ENCODE data around the gene GTF2F2.

Gene GTF2F2

DNA sequence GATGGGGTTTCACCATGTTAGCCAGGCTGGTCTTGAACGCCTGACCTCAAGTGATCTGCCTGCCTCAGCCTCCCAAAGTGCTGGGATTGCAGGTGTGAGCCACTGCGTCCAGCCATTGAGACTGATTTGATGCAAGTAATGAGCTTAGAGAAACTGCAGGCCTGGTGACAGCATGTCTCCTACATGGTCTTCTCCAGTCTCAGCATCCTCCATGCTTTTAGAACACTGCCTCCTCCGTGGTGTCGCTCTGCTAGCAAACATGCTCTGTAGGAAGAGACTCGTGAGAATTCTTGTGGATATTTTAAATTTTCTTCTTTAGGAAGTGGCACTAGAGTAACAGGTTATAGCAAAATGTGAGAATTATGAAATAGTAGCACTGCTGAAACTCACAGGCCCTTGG lies 183.6 kb downstream of the GTF2F2 start:
- H3K4me2 ChIP-seq, result no peak overlapping the region

DNA sequence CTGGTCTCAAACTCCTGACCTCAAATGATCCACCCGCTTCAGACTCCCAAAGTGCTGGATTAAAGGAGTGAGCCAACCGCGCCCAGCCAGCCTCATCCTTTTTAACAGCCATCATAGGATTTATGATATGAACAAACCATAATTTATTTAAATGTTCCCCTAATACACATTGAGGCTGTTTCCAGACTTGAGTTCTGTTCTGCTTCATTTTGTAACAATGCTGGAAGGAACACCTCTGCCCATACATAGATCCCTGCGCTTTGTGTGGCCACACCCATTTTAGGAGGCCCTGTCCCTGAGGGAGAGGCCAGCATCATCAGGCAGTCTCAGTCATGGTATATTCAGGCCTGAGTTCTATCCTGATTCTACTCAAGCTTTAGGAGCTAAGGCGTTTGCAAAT lies 184.8 kb downstream of the GTF2F2 start:
- no peak overlapping the region for H3K9ac ChIP-seq
- H3K27me3 ChIP-seq, result no peaks in the 10 kb centered on the region
- no peak overlapping the region for H3K4me2 ChIP-seq
- TF ChIP-seq Cebpa-rat (IDR thresholded peaks at IDR 0.05), result no peak
- H3K27ac ChIP-seq, result no peak overlapping the region
- H3K4me3 ChIP-seq, result no peak overlapping the region
- no peaks in the 10 kb centered on the region for H3K9me3 ChIP-seq
- no peaks in the 10 kb centered on the region for H3K36me3 ChIP-seq
- H4K20me1 ChIP-seq, result no peaks in the 10 kb centered on the region
- peaks cover 9% of the 10 kb centered on the region; the same call in 1 of the 2 replicates for H3K4me1 ChIP-seq

More for the DNA sequence above, 183.6 kb downstream of the GTF2F2 start:
- Histone ChIP-seq H3K27me3 (no peaks in the 10 kb centered on the region), H3K27ac (no peak overlapping the region), H3K4me1 (no peaks in the 10 kb centered on the region), H4K20me1 (no peaks in the 10 kb centered on the region), H3K9ac (no peak overlapping the region), H3K36me3 (no peaks in the 10 kb centered on the region), H3K9me3 (no peaks in the 10 kb centered on the region), H3K4me3 (no peak overlapping the region)
- TF ChIP-seq Cebpa-rat (IDR thresholded peaks at IDR 0.05), result no peak

DNA sequence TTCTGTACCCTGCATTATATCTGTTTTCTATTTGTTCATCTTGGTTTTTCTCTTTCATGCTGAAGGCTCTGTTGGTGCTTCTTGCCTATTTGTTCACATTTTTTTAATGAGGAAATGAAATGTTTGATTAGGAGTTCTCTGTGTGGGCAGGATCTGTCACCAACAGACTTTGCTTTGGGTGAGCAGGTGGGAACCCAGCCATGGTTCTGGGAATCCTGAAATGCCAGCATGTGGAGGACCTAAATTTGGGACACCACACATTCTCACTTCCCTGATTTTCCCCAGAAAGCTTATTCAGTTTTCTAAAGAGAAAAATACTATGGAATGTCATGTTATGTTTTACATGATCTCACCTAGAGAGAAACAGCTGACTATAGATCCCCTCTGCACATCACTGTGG lies 186.7 kb downstream of the GTF2F2 start:
- H4K20me1 ChIP-seq, result no peaks in the 10 kb centered on the region
- no peak overlapping the region for H3K9ac ChIP-seq
- H3K4me3 ChIP-seq, result no peak overlapping the region
- TF ChIP-seq Cebpa-rat (IDR thresholded peaks at IDR 0.05), result no peak
- H3K9me3 ChIP-seq, result no peaks in the 10 kb centered on the region
- H3K27ac ChIP-seq, result no peak overlapping the region
- no peak overlapping the region for H3K4me2 ChIP-seq
- H3K27me3 ChIP-seq, result peaks cover 17% of the 10 kb centered on the region; the same call in 1 of the 2 replicates
- H3K36me3 ChIP-seq, result no peaks in the 10 kb centered on the region
- peaks cover 21% of the 10 kb centered on the region for H3K4me1 ChIP-seq

DNA sequence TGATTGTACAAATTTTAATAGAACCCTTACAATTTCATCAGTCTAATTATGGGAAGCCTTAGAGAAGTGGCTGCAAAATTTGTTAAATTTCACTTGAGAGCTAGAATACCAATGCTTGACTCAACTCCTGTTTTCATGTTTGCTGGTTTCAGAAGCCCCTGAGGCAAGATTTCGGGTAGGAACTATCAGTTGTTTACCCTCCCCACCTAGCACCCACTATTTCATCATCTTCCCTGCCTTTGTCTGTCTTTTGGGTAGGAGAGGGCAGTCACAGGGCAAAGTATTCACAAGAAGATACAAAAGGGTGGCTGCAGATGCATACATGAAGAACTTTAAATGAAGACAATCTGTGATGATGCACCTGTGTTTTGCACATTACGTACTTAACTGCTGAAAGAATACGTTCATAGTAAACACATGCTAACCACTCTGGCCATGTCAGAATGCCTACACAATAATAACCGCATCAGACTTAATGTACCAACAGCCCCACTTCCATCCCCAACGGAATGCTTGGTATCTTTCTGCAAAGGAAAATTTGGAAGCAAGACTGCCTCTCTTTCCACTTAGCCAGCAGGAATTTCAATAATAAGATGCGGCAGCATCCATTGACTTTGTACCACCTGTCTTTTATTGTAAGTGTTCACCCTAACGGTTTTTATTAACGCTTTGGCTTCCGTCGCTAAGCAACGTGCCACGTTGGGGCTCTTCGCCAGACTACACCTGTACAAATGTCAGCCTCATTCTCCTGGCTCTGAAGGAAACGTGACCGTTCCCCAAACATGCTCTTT lies 190.2 kb downstream of the GTF2F2 start:
- Histone ChIP-seq H4K20me1 (no peaks in the 10 kb centered on the region), H3K4me1 (peaks cover 21% of the 10 kb centered on the region), H3K4me2 (peak overlapping the region; percentile 73), H3K9me3 (no peaks in the 10 kb centered on the region), H3K27me3 (peaks cover 20% of the 10 kb centered on the region; the same call in 1 of the 2 replicates), H3K9ac (no peak overlapping the region), H3K27ac (no peak overlapping the region), H3K4me3 (peak overlapping the region; percentile 46), H3K36me3 (no peaks in the 10 kb centered on the region)
- TF ChIP-seq Cebpa-rat (IDR thresholded peaks at IDR 0.05), result no peak

DNA sequence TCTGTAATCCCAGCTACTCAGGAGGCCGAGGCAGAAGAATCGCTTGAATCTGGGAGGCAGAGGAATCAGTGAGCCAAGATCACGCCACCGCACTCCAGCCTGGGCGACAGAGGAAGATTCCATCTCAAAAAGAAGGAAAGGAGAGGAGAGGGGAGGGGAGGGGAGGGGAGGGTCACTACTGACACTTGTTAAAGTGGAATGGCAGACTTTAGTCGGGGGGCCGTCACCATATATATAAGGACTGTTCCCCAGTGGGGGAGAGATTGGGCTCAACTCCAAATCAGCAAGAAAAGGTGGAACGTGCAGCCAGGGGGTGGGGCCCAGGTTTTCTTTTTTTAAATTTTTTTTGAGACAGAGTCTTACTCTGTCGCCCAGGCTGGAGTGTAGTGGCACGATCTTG lies 194.5 kb downstream of the GTF2F2 start:
- no peaks in the 10 kb centered on the region for H3K36me3 ChIP-seq
- H3K9me3 ChIP-seq, result no peaks in the 10 kb centered on the region
- no peak overlapping the region for H3K4me2 ChIP-seq
- peaks cover 20% of the 10 kb centered on the region; the same call in 1 of the 2 replicates for H3K27me3 ChIP-seq
- peaks cover 27% of the 10 kb centered on the region for H3K4me1 ChIP-seq
- no peaks in the 10 kb centered on the region for H4K20me1 ChIP-seq
- H3K4me3 ChIP-seq, result no peak overlapping the region
- no peak for TF ChIP-seq Cebpa-rat (IDR thresholded peaks at IDR 0.05)
- H3K27ac ChIP-seq, result no peak overlapping the region
- no peak overlapping the region for H3K9ac ChIP-seq

GRCh38 chr13:45315520-45316167 lies 195.3 kb downstream of the GTF2F2 start:
- Histone ChIP-seq H3K9ac (no peak overlapping the region), H3K4me1 (peaks cover 32% of the 10 kb centered on the region), H3K36me3 (no peaks in the 10 kb centered on the region), H3K4me3 (no peak overlapping the region), H3K27me3 (peaks cover 16% of the 10 kb centered on the region; the same call in 1 of the 2 replicates), H3K27ac (no peak overlapping the region), H3K4me2 (no peak overlapping the region), H3K9me3 (no peaks in the 10 kb centered on the region), H4K20me1 (no peaks in the 10 kb centered on the region)
- TF ChIP-seq Cebpa-rat (IDR thresholded peaks at IDR 0.05), result no peak

GRCh38 chr13:45316338-45316737 lies 196.0 kb downstream of the GTF2F2 start:
- no peaks in the 10 kb centered on the region for H3K9me3 ChIP-seq
- H3K27ac ChIP-seq, result no peak overlapping the region
- H3K4me3 ChIP-seq, result no peak overlapping the region
- H3K27me3 ChIP-seq, result peaks cover 9% of the 10 kb centered on the region; the same call in 1 of the 2 replicates
- no peak overlapping the region for H3K4me2 ChIP-seq
- peaks cover 26% of the 10 kb centered on the region for H3K4me1 ChIP-seq
- no peaks in the 10 kb centered on the region for H4K20me1 ChIP-seq
- no peaks in the 10 kb centered on the region for H3K36me3 ChIP-seq
- H3K9ac ChIP-seq, result no peak overlapping the region
- no peak for TF ChIP-seq Cebpa-rat (IDR thresholded peaks at IDR 0.05)

GRCh38 chr13:45316996-45317395 lies 196.7 kb downstream of the GTF2F2 start:
- Histone ChIP-seq H4K20me1 (no peaks in the 10 kb centered on the region), H3K9ac (no peak overlapping the region), H3K4me1 (peaks cover 22% of the 10 kb centered on the region), H3K4me2 (no peak overlapping the region), H3K27me3 (peaks cover 3% of the 10 kb centered on the region; the same call in 1 of the 2 replicates), H3K9me3 (no peaks in the 10 kb centered on the region), H3K4me3 (no peak overlapping the region), H3K27ac (no peak overlapping the region), H3K36me3 (no peaks in the 10 kb centered on the region)
- no peak for TF ChIP-seq Cebpa-rat (IDR thresholded peaks at IDR 0.05)

- Histone ChIP-seq H3K4me3 (no peak overlapping the region), H3K9me3 (no peaks in the 10 kb centered on the region), H3K4me1 (peaks cover 38% of the 10 kb centered on the region), H3K36me3 (no peaks in the 10 kb centered on the region), H3K27me3 (no peaks in the 10 kb centered on the region), H3K4me2 (no peak overlapping the region), H3K27ac (no peak overlapping the region), H3K9ac (no peak overlapping the region), H4K20me1 (no peaks in the 10 kb centered on the region)
- no peak for TF ChIP-seq Cebpa-rat (IDR thresholded peaks at IDR 0.05)
Measured at GRCh38 chr13:45320876-45321629, 200.7 kb downstream of the GTF2F2 start.
